ENCODE data around the gene SBF2.

SBF2 gene

DNA sequence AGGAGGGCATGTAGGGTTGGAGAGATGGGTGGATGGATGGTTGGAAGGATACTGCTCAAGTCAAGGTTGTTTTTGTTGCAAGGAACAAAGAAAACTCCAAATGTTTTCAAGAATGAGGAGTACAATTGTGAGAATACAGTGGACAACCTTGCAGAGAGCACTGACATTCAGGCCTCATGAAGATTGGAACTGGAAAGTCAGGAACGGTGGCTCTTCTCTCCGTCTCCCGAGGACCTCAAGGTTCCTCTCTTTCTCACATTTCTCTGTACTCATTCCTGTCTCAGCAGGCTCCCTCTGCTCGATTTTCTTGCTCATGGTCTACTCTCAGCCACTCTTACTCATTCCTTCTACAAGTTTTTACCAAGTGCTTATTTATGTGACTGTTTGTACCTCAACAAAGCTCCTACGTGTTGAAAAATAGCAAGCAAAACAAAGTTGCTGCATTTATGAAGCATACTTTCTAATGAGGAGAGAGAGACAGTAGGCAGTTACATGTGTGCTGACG, 532.5 kb downstream of the SBF2 start:
- Histone ChIP-seq H3K18ac (ENCODE audit: low read length) (no peak overlapping the region), H3K4me1 (ENCODE audit: control insufficient read depth in 2 of 2, insufficient read depth in 1 of 2, low read depth in 1 of 2, low read length in 2 of 2) (peaks cover 15 to 18% of the 10 kb centered on the region in 2 donors), H2BK120ac (ENCODE audit: low read depth, low read length) (no peak overlapping the region), H2BK12ac (ENCODE audit: low read length) (no peak overlapping the region), H3K23ac (ENCODE audit: low read depth, low read length, poor library complexity) (no peak overlapping the region), H3K9me3 (replicated peaks in 1 of 2; ENCODE audit: control insufficient read depth in 2 of 2, insufficient read depth in 1 of 2, low read depth in 1 of 2, low read length in 2 of 2) (no peaks in the 10 kb centered on the region), H3K4ac (ENCODE audit: low read length) (no peak overlapping the region), H3K4me2 (ENCODE audit: insufficient read depth, low read length, poor library complexity, severe bottlenecking) (no peak overlapping the region), H2AK5ac (ENCODE audit: low read depth, low read length) (no peak overlapping the region), H3K79me1 (ENCODE audit: low read depth, low read length) (no peaks in the 10 kb centered on the region), H2BK5ac (ENCODE audit: low read length) (no peak overlapping the region), H3K27me3 (ENCODE audit: control insufficient read depth in 3 of 3, insufficient read depth in 3 of 3, low read depth in 1 of 3, low read length in 3 of 3) (no peaks in the 10 kb centered on the region), H4K8ac (ENCODE audit: low read depth, low read length) (no peak overlapping the region), H2BK15ac (ENCODE audit: low read length) (no peak overlapping the region), H3K36me3 (replicated peaks in 1 of 2; ENCODE audit: control insufficient read depth in 2 of 2, insufficient read depth in 2 of 2, low read length in 2 of 2) (no peaks in the 10 kb centered on the region), H4K91ac (ENCODE audit: low read depth, low read length, poor library complexity) (no peak overlapping the region), H3K4me3 (ENCODE audit: low read length in 2 of 2) (no peak overlapping the region), H3K27ac (replicated peaks; ENCODE audit: low read length) (no peak overlapping the region), H2AFZ (ENCODE audit: low read length) (no peak overlapping the region), H3K14ac (ENCODE audit: low read length) (no peak overlapping the region), H3K9ac (ENCODE audit: low read depth, low read length, poor library complexity) (no peak overlapping the region)
- DNase-seq (ENCODE audit: low spot score), result no peak
- WGBS, 2 donors (ENCODE audit: extremely low coverage in 2 of 2, insufficient read length in 2 of 2, insufficient replicate concordance in 1 of 2), result no CpG with 5 or more reads among the region's 6 CpGs

DNA sequence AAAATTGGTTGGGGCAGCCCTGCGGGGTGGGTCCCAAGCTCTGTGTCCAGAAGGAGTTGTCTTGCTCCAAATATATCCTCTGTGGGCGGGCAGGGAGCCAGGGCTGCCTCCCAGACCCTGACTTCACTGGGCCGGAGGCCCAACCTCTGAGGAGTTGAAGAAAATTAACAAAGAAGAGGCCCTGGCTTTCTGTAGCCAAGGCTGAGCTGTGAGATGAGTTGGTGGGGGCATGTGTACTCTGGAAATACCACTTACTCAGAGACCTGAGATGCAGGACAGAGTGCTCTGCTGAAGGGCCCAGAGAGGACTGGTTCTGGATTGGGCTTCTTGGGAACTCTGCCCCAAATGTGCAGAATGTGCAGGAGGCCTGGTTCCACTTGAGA, 533.8 kb downstream of the SBF2 start:
- no CpG with 5 or more reads among the region's 3 CpGs for WGBS, 2 donors (ENCODE audit: extremely low coverage in 2 of 2, insufficient read length in 2 of 2, insufficient replicate concordance in 1 of 2)
- H3K23ac ChIP-seq (ENCODE audit: low read depth, low read length, poor library complexity), result no peak overlapping the region
- no peak overlapping the region for H3K27ac ChIP-seq (replicated peaks; ENCODE audit: low read length)
- H3K4ac ChIP-seq (ENCODE audit: low read length), result no peak overlapping the region
- no peak overlapping the region for H2AK5ac ChIP-seq (ENCODE audit: low read depth, low read length)
- no peak overlapping the region for H2BK120ac ChIP-seq (ENCODE audit: low read depth, low read length)
- H3K14ac ChIP-seq (ENCODE audit: low read length), result no peak overlapping the region
- H3K18ac ChIP-seq (ENCODE audit: low read length), result no peak overlapping the region
- H3K4me2 ChIP-seq (ENCODE audit: insufficient read depth, low read length, poor library complexity, severe bottlenecking), result no peak overlapping the region
- H3K4me3 ChIP-seq (ENCODE audit: low read length in 2 of 2), result no peak overlapping the region
- H3K79me1 ChIP-seq (ENCODE audit: low read depth, low read length), result no peaks in the 10 kb centered on the region
- no peak overlapping the region for H3K9ac ChIP-seq (ENCODE audit: low read depth, low read length, poor library complexity)
- no peak overlapping the region for H2AFZ ChIP-seq (ENCODE audit: low read length)
- no peak overlapping the region for H2BK12ac ChIP-seq (ENCODE audit: low read length)
- H3K9me3 ChIP-seq (replicated peaks in 1 of 2; ENCODE audit: control insufficient read depth in 2 of 2, insufficient read depth in 1 of 2, low read depth in 1 of 2, low read length in 2 of 2), result no peaks in the 10 kb centered on the region
- no peak for DNase-seq (ENCODE audit: low spot score)
- H3K27me3 ChIP-seq (ENCODE audit: control insufficient read depth in 3 of 3, insufficient read depth in 3 of 3, low read depth in 1 of 3, low read length in 3 of 3), result no peaks in the 10 kb centered on the region
- no peak overlapping the region for H2BK5ac ChIP-seq (ENCODE audit: low read length)
- H3K36me3 ChIP-seq (replicated peaks in 1 of 2; ENCODE audit: control insufficient read depth in 2 of 2, insufficient read depth in 2 of 2, low read length in 2 of 2), result no peaks in the 10 kb centered on the region
- no peak overlapping the region for H2BK15ac ChIP-seq (ENCODE audit: low read length)
- H3K4me1 ChIP-seq (ENCODE audit: control insufficient read depth in 2 of 2, insufficient read depth in 1 of 2, low read depth in 1 of 2, low read length in 2 of 2), result peaks cover 13% of the 10 kb centered on the region in 2 donors
- no peak overlapping the region for H4K91ac ChIP-seq (ENCODE audit: low read depth, low read length, poor library complexity)
- no peak overlapping the region for H4K8ac ChIP-seq (ENCODE audit: low read depth, low read length)

DNA sequence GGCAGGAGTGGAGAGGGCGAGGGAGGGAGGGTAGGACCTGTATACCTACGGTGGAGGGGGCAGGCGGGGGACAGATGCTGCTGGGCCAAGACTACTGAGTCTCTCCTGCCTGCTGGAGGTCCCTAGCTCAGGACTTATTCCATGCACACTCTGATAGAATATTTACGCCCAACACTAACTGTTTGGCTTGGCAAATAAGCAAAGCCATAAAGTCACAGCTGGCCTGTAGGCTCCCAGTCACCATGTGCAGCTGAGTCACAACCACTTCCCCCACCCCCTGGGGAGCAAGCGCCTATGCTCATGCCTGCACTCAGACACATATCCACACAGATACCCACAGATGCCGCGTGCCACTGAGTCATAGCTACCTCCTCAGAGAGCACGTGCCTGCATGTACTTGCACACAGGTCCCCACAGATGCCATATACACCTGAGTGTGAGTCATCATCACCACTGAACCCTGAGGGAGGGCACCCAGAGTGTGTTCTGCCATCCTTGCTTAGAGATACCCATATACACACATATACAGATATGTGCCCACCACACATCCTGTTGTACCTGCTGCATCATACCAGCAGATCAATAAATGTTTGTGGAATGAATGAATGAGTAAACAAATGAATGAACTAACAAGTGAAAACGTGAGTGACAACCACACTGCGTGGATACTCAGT, 534.4 kb downstream of the SBF2 start:
- Histone ChIP-seq H3K14ac (ENCODE audit: low read length) (peak overlapping the region; percentile 2), H3K4me3 (ENCODE audit: low read length in 2 of 2) (no peak overlapping the region), H2AFZ (ENCODE audit: low read length) (no peak overlapping the region), H2BK120ac (ENCODE audit: low read depth, low read length) (no peak overlapping the region), H3K18ac (ENCODE audit: low read length) (peak overlapping the region; percentile 24), H2BK5ac (ENCODE audit: low read length) (no peak overlapping the region), H3K27me3 (ENCODE audit: control insufficient read depth in 3 of 3, insufficient read depth in 3 of 3, low read depth in 1 of 3, low read length in 3 of 3) (no peaks in the 10 kb centered on the region), H4K91ac (ENCODE audit: low read depth, low read length, poor library complexity) (no peak overlapping the region), H3K36me3 (replicated peaks in 1 of 2; ENCODE audit: control insufficient read depth in 2 of 2, insufficient read depth in 2 of 2, low read length in 2 of 2) (no peaks in the 10 kb centered on the region), H2BK15ac (ENCODE audit: low read length) (peak overlapping the region; percentile 5), H3K79me1 (ENCODE audit: low read depth, low read length) (no peaks in the 10 kb centered on the region), H3K23ac (ENCODE audit: low read depth, low read length, poor library complexity) (peak overlapping the region; percentile 48), H3K4me2 (ENCODE audit: insufficient read depth, low read length, poor library complexity, severe bottlenecking) (no peak overlapping the region), H2BK12ac (ENCODE audit: low read length) (no peak overlapping the region), H3K9me3 (replicated peaks in 1 of 2; ENCODE audit: control insufficient read depth in 2 of 2, insufficient read depth in 1 of 2, low read depth in 1 of 2, low read length in 2 of 2) (no peaks in the 10 kb centered on the region), H3K9ac (ENCODE audit: low read depth, low read length, poor library complexity) (peak overlapping the region; percentile 63), H3K27ac (replicated peaks; ENCODE audit: low read length) (no peak overlapping the region), H3K4ac (ENCODE audit: low read length) (no peak overlapping the region), H4K8ac (ENCODE audit: low read depth, low read length) (no peak overlapping the region), H2AK5ac (ENCODE audit: low read depth, low read length) (peak overlapping the region; percentile 36), H3K4me1 (ENCODE audit: control insufficient read depth in 2 of 2, insufficient read depth in 1 of 2, low read depth in 1 of 2, low read length in 2 of 2) (peaks cover 12% of the 10 kb centered on the region in 2 donors)
- DNase-seq (ENCODE audit: low spot score), result no peak
- no CpG with 5 or more reads among the region's 10 CpGs for WGBS, 2 donors (ENCODE audit: extremely low coverage in 2 of 2, insufficient read length in 2 of 2, insufficient replicate concordance in 1 of 2)

DNA sequence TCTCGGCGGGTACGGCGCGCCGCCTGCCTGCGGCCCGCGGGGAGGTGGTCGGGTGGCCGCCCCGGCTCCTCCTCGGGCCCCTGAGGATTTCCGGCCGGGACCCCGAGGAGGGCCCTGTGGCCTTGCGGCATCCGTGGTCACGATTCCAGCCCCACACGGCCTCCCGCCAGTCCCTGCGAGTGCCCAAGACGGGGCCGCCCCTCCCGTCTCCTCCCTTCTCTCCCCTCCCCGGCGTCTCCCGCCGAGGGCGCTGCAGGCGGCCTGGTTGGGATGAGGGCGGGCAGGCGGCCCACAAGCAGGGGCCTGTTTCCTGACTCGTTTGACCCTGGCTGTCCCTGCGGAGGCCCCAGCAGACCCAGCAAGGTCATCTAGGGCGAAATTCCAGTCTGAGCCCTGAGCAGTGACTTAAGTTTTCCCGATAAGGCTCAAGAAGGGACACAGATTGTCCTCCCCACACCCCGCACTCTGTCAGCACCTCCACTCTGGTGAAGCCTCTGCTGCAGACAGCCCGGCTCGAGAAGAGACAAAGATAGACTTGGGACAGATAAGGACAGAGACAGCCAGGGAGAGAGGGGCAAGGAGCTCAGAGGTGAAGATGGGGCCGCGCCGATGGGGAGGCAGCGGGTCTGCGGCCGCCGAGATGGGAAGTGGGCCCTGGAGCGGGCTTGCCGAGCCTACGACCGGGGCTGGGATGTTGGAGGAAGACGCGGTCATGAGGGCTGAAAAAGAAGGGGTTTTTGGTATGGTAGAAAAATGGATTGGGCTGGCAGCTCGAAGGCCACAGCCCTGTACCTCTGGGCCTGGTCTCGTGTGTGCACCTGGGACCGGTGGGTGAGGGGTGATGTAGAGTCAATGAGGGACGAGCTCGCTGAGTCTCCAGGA, 535.1 kb downstream of the SBF2 start:
- no CpG with 5 or more reads among the region's 58 CpGs for WGBS, 2 donors (ENCODE audit: extremely low coverage in 2 of 2, insufficient read length in 2 of 2, insufficient replicate concordance in 1 of 2)
- Histone ChIP-seq H2BK120ac (ENCODE audit: low read depth, low read length) (peak overlapping the region; percentile 26), H3K36me3 (replicated peaks in 1 of 2; ENCODE audit: control insufficient read depth in 2 of 2, insufficient read depth in 2 of 2, low read length in 2 of 2) (no peaks in the 10 kb centered on the region), H3K23ac (ENCODE audit: low read depth, low read length, poor library complexity) (peak overlapping the region; percentile 48), H4K91ac (ENCODE audit: low read depth, low read length, poor library complexity) (no peak overlapping the region), H2AK5ac (ENCODE audit: low read depth, low read length) (peak overlapping the region; percentile 36), H2BK15ac (ENCODE audit: low read length) (peak overlapping the region; percentile 52), H2BK5ac (ENCODE audit: low read length) (peak overlapping the region; percentile 25), H4K8ac (ENCODE audit: low read depth, low read length) (no peak overlapping the region), H3K79me1 (ENCODE audit: low read depth, low read length) (no peaks in the 10 kb centered on the region), H3K27me3 (ENCODE audit: control insufficient read depth in 3 of 3, insufficient read depth in 3 of 3, low read depth in 1 of 3, low read length in 3 of 3) (no peaks in the 10 kb centered on the region), H3K14ac (ENCODE audit: low read length) (peak overlapping the region; percentile 2), H3K4ac (ENCODE audit: low read length) (no peak overlapping the region), H3K9me3 (replicated peaks in 1 of 2; ENCODE audit: control insufficient read depth in 2 of 2, insufficient read depth in 1 of 2, low read depth in 1 of 2, low read length in 2 of 2) (no peaks in the 10 kb centered on the region), H3K9ac (ENCODE audit: low read depth, low read length, poor library complexity) (peak overlapping the region; percentile 88), H2BK12ac (ENCODE audit: low read length) (peak overlapping the region; percentile 69), H3K4me3 (ENCODE audit: low read length in 2 of 2) (peak overlapping the region in 1 of 2 donors; percentile 82), H3K4me1 (ENCODE audit: control insufficient read depth in 2 of 2, insufficient read depth in 1 of 2, low read depth in 1 of 2, low read length in 2 of 2) (peaks cover 15 to 18% of the 10 kb centered on the region in 2 donors), H3K18ac (ENCODE audit: low read length) (peak overlapping the region; percentile 96), H2AFZ (ENCODE audit: low read length) (no peak overlapping the region), H3K4me2 (ENCODE audit: insufficient read depth, low read length, poor library complexity, severe bottlenecking) (peak overlapping the region; percentile 93), H3K27ac (replicated peaks; ENCODE audit: low read length) (no peak overlapping the region)
- DNase-seq (ENCODE audit: low spot score), result no peak
